HEK293T (cell line): ENCODE data around the gene PARD6A.

Experiments used
- CTCF ChIA-PET: fragments of 350-600 bp; formaldehyde crosslinking; extraction: SDS; loops from one replicate; lab custom pipeline; 2021; ENCODE audit warnings: antibody characterized with exemption, inconsistent platforms; lab: Yijun Ruan, JAX
- POLR2A ChIA-PET: fragments of 350-600 bp; formaldehyde crosslinking; extraction: SDS; loops from one replicate; lab custom pipeline; 2020; ENCODE audit warnings: antibody characterized with exemption, inconsistent platforms; lab: Yijun Ruan, JAX
- DNase-seq: peaks from one replicate; pipeline ENCODE4 v3.0.0; 2012; ENCODE audit warnings: mixed read lengths; ENCODE audit errors: extremely low spot score
- ARNT ChIP-seq: fragments of 450-650 bp; IDR thresholded peaks from 2 replicates; pipeline ENCODE4 v1.6.1; 2017; ENCODE audit warnings: mild to moderate bottlenecking
- BHLHE40 ChIP-seq: fragments of 450-650 bp; IDR thresholded peaks from 2 replicates; pipeline ENCODE4 v1.6.1; 2016; ENCODE audit warnings: mild to moderate bottlenecking, moderate library complexity, borderline replicate concordance
- CTBP1 ChIP-seq: fragments of 450-650 bp; IDR thresholded peaks from 2 replicates; pipeline ENCODE4 v1.6.1; 2016; ENCODE audit warnings: borderline replicate concordance
- ELF4 ChIP-seq: fragments of 450-650 bp; IDR thresholded peaks from 2 replicates; pipeline ENCODE4 v1.6.1; 2017; ENCODE audit warnings: antibody characterized with exemption
- FOXA1 ChIP-seq: fragments of 450-650 bp; IDR thresholded peaks from 2 replicates; pipeline ENCODE4 v1.6.1; 2016; ENCODE audit warnings: mild to moderate bottlenecking
- FOXK2 ChIP-seq: fragments of 450-650 bp; IDR thresholded peaks from 2 replicates; pipeline ENCODE4 v1.6.1; 2016; ENCODE audit warnings: mild to moderate bottlenecking
- FOXM1 ChIP-seq: fragments of 450-650 bp; IDR thresholded peaks from 2 replicates; pipeline ENCODE4 v1.6.1; 2017; ENCODE audit warnings: mild to moderate bottlenecking, borderline replicate concordance
- HDGF ChIP-seq: fragments of 450-650 bp; IDR thresholded peaks from 2 replicates; pipeline ENCODE4 v1.6.1; 2017; ENCODE audit warnings: antibody characterized with exemption, borderline replicate concordance
- L3MBTL2 ChIP-seq: fragments of 450-650 bp; conservative IDR thresholded peaks from 2 replicates; pipeline ENCODE4 v1.6.1; 2016; ENCODE audit warnings: mild to moderate bottlenecking
- LEF1 ChIP-seq: fragments of 450-650 bp; IDR thresholded peaks from 2 replicates; pipeline ENCODE4 v1.6.1; 2017; ENCODE audit warnings: mild to moderate bottlenecking, borderline replicate concordance
- NFRKB ChIP-seq: fragments of 450-650 bp; IDR thresholded peaks from 2 replicates; pipeline ENCODE4 v1.6.1; 2016; ENCODE audit warnings: mild to moderate bottlenecking, moderate library complexity
- PKNOX1 ChIP-seq: fragments of 450-650 bp; IDR thresholded peaks from 2 replicates; pipeline ENCODE4 v1.6.1; 2016
- SP1 ChIP-seq: fragments of 450-650 bp; IDR thresholded peaks from 2 replicates; pipeline ENCODE4 v1.6.1; 2017
- SUZ12 ChIP-seq: fragments of 450-650 bp; IDR thresholded peaks from 2 replicates; pipeline ENCODE4 v1.6.1; 2016; ENCODE audit warnings: mild to moderate bottlenecking
- TARDBP ChIP-seq: fragments of 450-650 bp; IDR thresholded peaks from 2 replicates; pipeline ENCODE4 v1.6.1; 2016
- ZNF384 ChIP-seq: fragments of 450-650 bp; IDR thresholded peaks from 2 replicates; pipeline ENCODE4 v1.6.1; 2016

PARD6A gene

GRCh38 chr16:67707790-67708189 is 47.0 kb downstream of the PARD6A start:
- CTCF ChIA-PET, result no interaction called here

GRCh38 chr16:67708368-67708771 is 47.6 kb downstream of the PARD6A start:
- CTCF ChIA-PET, result interaction anchor here (0.6 kb wide), 1 partner anchor 216 kb away, joined by 4 read pairs; no protein-coding TSS in a partner anchor
- DNase-seq, result no peak
- TF ChIP-seq HDGF (no peak), SUZ12 (no peak), NFRKB (no peak), FOXK2 (no peak), TARDBP (no peak), PKNOX1 (no peak), CTBP1 (no peak), BHLHE40 (no peak), FOXM1 (no peak), L3MBTL2 (no peak), ARNT (no peak), LEF1 (no peak), ZNF384 (no peak), SP1 (no peak), ELF4 (no peak), FOXA1 (no peak)
- POLR2A ChIA-PET, result interaction anchor here (1.0 kb wide), 1 partner anchor 11 kb away, joined by 3 read pairs; the partner anchor contains the start of gene GFOD2

More at GRCh38 chr16:67707790-67708189, 47.0 kb downstream of the PARD6A start:
- TF ChIP-seq ELF4 (no peak), LEF1 (no peak), ARNT (no peak), NFRKB (no peak), BHLHE40 (no peak)
- POLR2A ChIA-PET, result interaction anchor here (1.0 kb wide), 1 partner anchor 11 kb away, joined by 3 read pairs; the partner anchor contains the start of gene GFOD2
- no peak for DNase-seq

- ChIA-PET CTCF (no interaction called here), POLR2A (interaction anchor here (1.0 to 1.1 kb wide), 2 partner anchors 10 to 17 kb away, joined by 3 to 5 read pairs; partner anchors contain the start of gene GFOD2)
- no peak for DNase-seq
These were observed 48.3 kb downstream of the PARD6A start for GRCh38 chr16:67709050-67709449.

GRCh38 chr16:67710607-67711006 is 49.8 kb downstream of the PARD6A start:
- ChIA-PET CTCF (no interaction called here), POLR2A (interaction anchor here (1.4 kb wide), 1 partner anchor 9 kb away, joined by 6 read pairs; the partner anchor contains the start of gene GFOD2)
- TF ChIP-seq FOXA1 (no peak), FOXK2 (no peak), CTBP1 (no peak), L3MBTL2 (no peak), PKNOX1 (no peak), ZNF384 (no peak), SP1 (no peak), BHLHE40 (no peak), HDGF (no peak), TARDBP (no peak), ELF4 (no peak), FOXM1 (no peak), LEF1 (no peak)
- no peak for DNase-seq

More at GRCh38 chr16:67709050-67709449, 48.3 kb downstream of the PARD6A start:
- TF ChIP-seq FOXM1, result no peak
- no peak for TF ChIP-seq LEF1
- TF ChIP-seq PKNOX1, result no peak
- TF ChIP-seq FOXA1, result no peak
- TF ChIP-seq TARDBP, result no peak
